GM18909 (cell line): ENCODE results near the gene NOX5.

ENCODE experiments used
- ATAC-seq: cut with Tn5 transposase; IDR thresholded peaks from one replicate; pipeline ENCODE4 v1.9.1; 2021; ENCODE audit warnings: mild to moderate bottlenecking; ENCODE audit not compliant: unreplicated experiment, poor library complexity

The NOX5 gene

GRCh38 chr15:69074843-69075224 lies 60.3 kb downstream of the NOX5 start:
- ATAC-seq = no peak

GRCh38 chr15:69075440-69075839 lies 60.9 kb downstream of the NOX5 start:
- ATAC-seq = no peak

GRCh38 chr15:69076756-69077155 lies 62.3 kb downstream of the NOX5 start:
- ATAC-seq = no peak

GRCh38 chr15:69078638-69079037 lies 64.1 kb downstream of the NOX5 start:
- ATAC-seq = no peak

- no peak for ATAC-seq
Measured at GRCh38 chr15:69080295-69081248, 66.1 kb downstream of the NOX5 start.

- ATAC-seq = no peak
Measured at GRCh38 chr15:69081310-69082004, 67.0 kb downstream of the NOX5 start.

GRCh38 chr15:69082021-69082502 lies 67.6 kb downstream of the NOX5 start:
- no peak for ATAC-seq

GRCh38 chr15:69082554-69082953 lies 68.1 kb downstream of the NOX5 start:
- no peak for ATAC-seq

GRCh38 chr15:69084404-69085030 lies 70.0 kb downstream of the NOX5 start:
- ATAC-seq = no peak

- ATAC-seq = no peak
Measured at GRCh38 chr15:69085325-69086081, 71.0 kb downstream of the NOX5 start.

- ATAC-seq = no peak
Measured at GRCh38 chr15:69086427-69087204, 72.1 kb downstream of the NOX5 start.

- no peak for ATAC-seq
Measured at GRCh38 chr15:69087366-69087976, 73.0 kb downstream of the NOX5 start.

- no peak for ATAC-seq
Measured at GRCh38 chr15:69088300-69088965, 73.9 kb downstream of the NOX5 start.

- no peak for ATAC-seq
Measured at GRCh38 chr15:69089258-69089657, 74.8 kb downstream of the NOX5 start.

- no peak for ATAC-seq
Measured at GRCh38 chr15:69090197-69090948, 75.9 kb downstream of the NOX5 start.

GRCh38 chr15:69091654-69092053 lies 77.2 kb downstream of the NOX5 start:
- no peak for ATAC-seq

- ATAC-seq = no peak
Measured at GRCh38 chr15:69092159-69092558, 77.7 kb downstream of the NOX5 start.

GRCh38 chr15:69093127-69093526 lies 78.6 kb downstream of the NOX5 start:
- ATAC-seq = no peak
